PFSK-1 (cell line): ENCODE results near the gene PREP.

Experiments used
- FOXP2 ChIP-seq: optimal IDR thresholded peaks from 2 replicates; pipeline ENCODE3; 2011; ENCODE audit warnings: borderline replicate concordance, control low read depth, inconsistent platforms; ENCODE audit not compliant: insufficient read depth; ENCODE audit errors: extremely low read length, extremely low read depth
- POLR2AphosphoS5 ChIP-seq: IDR thresholded peaks from 2 replicates; pipeline ENCODE4 v1.6.1; 2012; ENCODE audit warnings: low read depth, mild to moderate bottlenecking, control low read depth, low read length, moderate library complexity
- REST ChIP-seq, 2 experiments: IDR thresholded peaks; 2 replicates each; pipeline versions ENCODE4 v1.6.1 to v1.8.0; 2011 to 2012; ENCODE audit warnings: low read depth in 2 of 2, low read length in 2 of 2, control low read depth in 1 of 2, inconsistent platforms in 1 of 2, mild to moderate bottlenecking in 1 of 2, moderate library complexity in 1 of 2; ENCODE audit not compliant: insufficient read depth in 1 of 2
- SIN3A ChIP-seq: IDR thresholded peaks from 2 replicates; pipeline ENCODE4 v1.6.1; 2012; ENCODE audit warnings: mild to moderate bottlenecking, low read length, moderate library complexity, borderline replicate concordance; ENCODE audit not compliant: insufficient read depth
- TAF1 ChIP-seq: IDR thresholded peaks from 2 replicates; pipeline ENCODE4 v1.6.1; 2012; ENCODE audit warnings: low read length, control low read depth, borderline replicate concordance; ENCODE audit not compliant: insufficient read depth

DNA sequence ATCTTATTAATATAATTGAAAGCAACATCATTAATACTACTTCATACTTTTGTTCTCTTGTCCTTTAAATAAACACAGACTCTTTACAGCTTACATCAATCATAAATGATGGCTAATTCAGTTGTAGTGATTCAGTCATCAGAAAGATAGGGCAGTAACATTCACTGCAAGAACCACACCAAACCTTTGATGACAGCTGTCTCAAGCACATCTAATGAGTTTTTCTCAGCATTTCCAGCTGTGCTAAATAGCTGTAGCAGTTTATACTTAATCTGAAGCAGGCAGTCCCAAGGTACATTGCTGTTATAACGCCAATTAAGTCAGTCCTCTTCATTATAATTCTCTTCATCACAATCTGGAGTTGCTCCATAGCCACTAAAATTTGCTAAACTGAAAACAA lies 45.7 kb downstream of the PREP start:
- TF ChIP-seq REST (IDR thresholded peaks at IDR 0.05; ENCODE audit: insufficient read depth in 1 of 2, low read depth in 2 of 2, low read length in 2 of 2) (no peak), POLR2AphosphoS5 (no peak), TAF1 (no peak), SIN3A (no peak), FOXP2 (no peak)
